HUES6 (cell line): ENCODE measurements around the gene VSTM2A.

Experiments
- H3K27ac ChIP-seq: 2 replicates; pipeline ENCODE4 v1.7.0; 2013; ENCODE audit warnings: low read depth, mild to moderate bottlenecking, low read length, inconsistent platforms
- H3K27me3 ChIP-seq: 2 replicates; pipeline ENCODE4 v1.6.1; 2013; ENCODE audit warnings: low read length; ENCODE audit not compliant: control insufficient read depth, insufficient read depth
- H3K36me3 ChIP-seq: 2 replicates; pipeline ENCODE4 v1.6.1; 2013; ENCODE audit warnings: low read length; ENCODE audit not compliant: control insufficient read depth, insufficient read depth
- H3K4me1 ChIP-seq: 2 replicates; pipeline ENCODE4 v1.6.1; 2013; ENCODE audit warnings: low read length; ENCODE audit not compliant: control insufficient read depth, insufficient read depth
- H3K4me3 ChIP-seq: 2 replicates; pipeline ENCODE4 v1.5.1; 2013; ENCODE audit warnings: low read depth, low read length
- H3K9ac ChIP-seq: one replicate; pipeline ENCODE4 v1.6.1; 2013; ENCODE audit warnings: mild to moderate bottlenecking, low read length
- H3K9me3 ChIP-seq: 2 replicates; pipeline ENCODE4 v1.6.1; 2013; ENCODE audit warnings: low read depth, low read length; ENCODE audit not compliant: control insufficient read depth, insufficient read depth

VSTM2A gene

GRCh38 chr7:54550471-54550870 is 8.3 kb downstream of the VSTM2A start:
- Histone ChIP-seq H3K27ac (no peak overlapping the region), H3K4me3 (no peak overlapping the region), H3K9ac (no peak overlapping the region), H3K9me3 (no peaks in the 10 kb centered on the region), H3K27me3 (peaks cover 25% of the 10 kb centered on the region), H3K4me1 (peaks cover 11% of the 10 kb centered on the region; the same call in 1 of the 2 replicates), H3K36me3 (no peaks in the 10 kb centered on the region)

- Histone ChIP-seq H3K27me3 (no peaks in the 10 kb centered on the region), H3K9ac (no peak overlapping the region)
Measured at GRCh38 chr7:54556121-54556520, 13.9 kb downstream of the VSTM2A start.

GRCh38 chr7:54559401-54559800 is 17.2 kb downstream of the VSTM2A start:
- Histone ChIP-seq H3K9me3 (no peaks in the 10 kb centered on the region), H3K4me3 (no peak overlapping the region), H3K9ac (no peak overlapping the region), H3K27me3 (no peaks in the 10 kb centered on the region), H3K27ac (no peak overlapping the region), H3K36me3 (no peaks in the 10 kb centered on the region), H3K4me1 (peaks cover 19% of the 10 kb centered on the region)

More at GRCh38 chr7:54556121-54556520, 13.9 kb downstream of the VSTM2A start:
- Histone ChIP-seq H3K9me3 (no peaks in the 10 kb centered on the region), H3K27ac (no peak overlapping the region), H3K4me1 (peaks cover 20% of the 10 kb centered on the region), H3K4me3 (no peak overlapping the region), H3K36me3 (no peaks in the 10 kb centered on the region)

- Histone ChIP-seq H3K4me3 (no peak overlapping the region), H3K4me1 (peaks cover 11% of the 10 kb centered on the region), H3K36me3 (no peaks in the 10 kb centered on the region), H3K27ac (no peak overlapping the region), H3K9me3 (no peaks in the 10 kb centered on the region), H3K27me3 (no peaks in the 10 kb centered on the region), H3K9ac (no peak overlapping the region)
Measured at GRCh38 chr7:54560198-54560597, 18.0 kb downstream of the VSTM2A start.

GRCh38 chr7:54560723-54561122 is 18.5 kb downstream of the VSTM2A start:
- H3K27ac ChIP-seq: no peak overlapping the region
- H3K9ac ChIP-seq: no peak overlapping the region
- H3K36me3 ChIP-seq: no peaks in the 10 kb centered on the region
- H3K4me1 ChIP-seq: peaks cover 6% of the 10 kb centered on the region
- H3K9me3 ChIP-seq: no peaks in the 10 kb centered on the region
- H3K4me3 ChIP-seq: no peak overlapping the region
- no peaks in the 10 kb centered on the region for H3K27me3 ChIP-seq

- Histone ChIP-seq H3K27me3 (no peaks in the 10 kb centered on the region), H3K9ac (no peak overlapping the region), H3K4me1 (no peaks in the 10 kb centered on the region), H3K27ac (no peak overlapping the region), H3K9me3 (no peaks in the 10 kb centered on the region), H3K4me3 (no peak overlapping the region), H3K36me3 (no peaks in the 10 kb centered on the region)
Measured at GRCh38 chr7:54563329-54563916, 21.2 kb downstream of the VSTM2A start.

- Histone ChIP-seq H3K9ac (no peak overlapping the region), H3K9me3 (no peaks in the 10 kb centered on the region), H3K27ac (no peak overlapping the region), H3K4me3 (no peak overlapping the region), H3K4me1 (no peaks in the 10 kb centered on the region), H3K36me3 (no peaks in the 10 kb centered on the region), H3K27me3 (no peaks in the 10 kb centered on the region)
Measured at GRCh38 chr7:54565432-54565831, 23.3 kb downstream of the VSTM2A start.

- H3K9ac ChIP-seq: no peak overlapping the region
- no peaks in the 10 kb centered on the region for H3K4me1 ChIP-seq
- no peak overlapping the region for H3K27ac ChIP-seq
- no peak overlapping the region for H3K4me3 ChIP-seq
- H3K27me3 ChIP-seq: no peaks in the 10 kb centered on the region
- no peaks in the 10 kb centered on the region for H3K9me3 ChIP-seq
- H3K36me3 ChIP-seq: no peaks in the 10 kb centered on the region
Measured at GRCh38 chr7:54581511-54581910, 39.3 kb downstream of the VSTM2A start.

GRCh38 chr7:54591404-54592386 is 49.5 kb downstream of the VSTM2A start:
- H3K27ac ChIP-seq: no peak overlapping the region
- H3K9ac ChIP-seq: no peak overlapping the region
- H3K36me3 ChIP-seq: no peaks in the 10 kb centered on the region
- no peaks in the 10 kb centered on the region for H3K27me3 ChIP-seq
- H3K4me3 ChIP-seq: no peak overlapping the region
- no peaks in the 10 kb centered on the region for H3K9me3 ChIP-seq
- no peaks in the 10 kb centered on the region for H3K4me1 ChIP-seq

GRCh38 chr7:54596747-54597146 is 54.6 kb downstream of the VSTM2A start:
- Histone ChIP-seq H3K36me3 (no peaks in the 10 kb centered on the region), H3K4me3 (no peak overlapping the region), H3K9me3 (no peaks in the 10 kb centered on the region), H3K9ac (no peak overlapping the region), H3K27me3 (no peaks in the 10 kb centered on the region), H3K27ac (no peak overlapping the region), H3K4me1 (no peaks in the 10 kb centered on the region)

GRCh38 chr7:54615537-54615936 is 73.4 kb downstream of the VSTM2A start:
- Histone ChIP-seq H3K9me3 (no peaks in the 10 kb centered on the region), H3K4me1 (no peaks in the 10 kb centered on the region), H3K9ac (no peak overlapping the region), H3K36me3 (no peaks in the 10 kb centered on the region), H3K27ac (no peak overlapping the region), H3K27me3 (no peaks in the 10 kb centered on the region), H3K4me3 (no peak overlapping the region)
